ENCODE data around the gene PCDHA8.
"Not testable (repeated sequence)": the region's sequence is repeated elsewhere in the genome, so short reads cannot be mapped to it uniquely, and the experiment has no call there.

PCDHA8 gene

GRCh38 chr5:140870221-140871201 lies 29.5 kb downstream of the PCDHA8 start:
- no peak for DNase-seq

DNA sequence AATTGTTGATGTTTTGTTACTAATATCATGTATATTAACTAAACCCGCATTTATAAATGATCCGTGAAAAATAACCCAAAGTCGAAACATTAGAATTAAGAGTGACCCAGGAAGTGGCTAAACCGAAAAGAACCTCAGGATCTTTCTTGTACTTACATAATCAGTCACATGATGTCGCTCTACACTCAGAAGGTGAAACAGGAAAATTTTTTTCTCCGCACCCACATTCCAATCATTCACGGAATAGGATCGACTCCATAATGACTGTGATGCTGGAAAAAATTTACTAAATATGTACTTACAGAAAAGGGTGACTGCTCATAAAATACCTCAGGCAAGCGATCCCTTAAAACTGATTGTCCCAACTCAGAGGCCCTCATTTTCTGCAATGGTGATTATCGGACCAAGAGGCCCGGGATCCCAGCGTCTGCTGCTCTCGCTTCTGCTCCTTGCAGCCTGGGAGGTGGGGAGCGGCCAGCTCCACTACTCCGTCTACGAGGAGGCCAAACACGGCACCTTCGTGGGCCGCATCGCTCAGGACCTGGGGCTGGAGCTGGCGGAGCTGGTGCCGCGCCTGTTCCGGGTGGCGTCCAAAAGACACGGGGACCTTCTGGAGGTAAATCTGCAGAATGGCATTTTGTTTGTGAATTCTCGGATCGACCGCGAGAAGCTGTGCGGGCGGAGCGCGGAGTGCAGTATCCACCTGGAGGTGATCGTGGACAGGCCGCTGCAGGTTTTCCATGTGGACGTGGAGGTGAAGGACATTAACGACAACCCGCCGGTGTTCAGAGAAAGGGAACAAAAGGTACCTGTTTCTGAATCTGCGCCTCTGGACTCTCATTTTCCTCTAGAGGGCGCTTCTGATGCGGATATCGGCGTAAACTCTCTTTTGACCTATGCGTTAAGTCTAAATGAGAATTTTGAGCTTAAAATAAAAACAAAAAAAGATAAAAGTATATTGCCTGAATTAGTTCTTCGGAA lies 34.4 kb downstream of the PCDHA8 start, which contains the start of gene PCDHA12:
Gene PCDHA12 (plus strand): TSS at position 224 of the 981 bp plus-strand sequence. CDS start 165 bp downstream, at position 389.
- no peak for DNase-seq

- not testable (repeated sequence) for DNase-seq
Observed at GRCh38 chr5:140876541-140877261, 35.7 kb downstream of the PCDHA8 start.

DNA sequence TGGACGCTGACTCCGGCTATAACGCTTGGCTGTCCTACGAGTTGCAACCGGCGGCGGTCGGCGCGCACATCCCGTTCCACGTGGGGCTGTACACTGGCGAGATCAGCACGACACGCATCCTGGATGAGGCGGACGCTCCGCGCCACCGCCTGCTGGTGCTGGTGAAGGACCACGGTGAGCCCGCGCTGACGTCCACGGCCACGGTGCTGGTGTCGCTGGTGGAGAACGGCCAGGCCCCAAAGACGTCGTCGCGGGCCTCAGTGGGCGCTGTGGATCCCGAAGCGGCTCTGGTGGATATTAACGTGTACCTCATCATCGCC lies 36.2 kb downstream of the PCDHA8 start:
- DNase-seq, result no peak

GRCh38 chr5:140881889-140882590 lies 41.1 kb downstream of the PCDHA8 start, which contains the start of gene PCDHA13:
Gene PCDHA13 (plus strand): TSS chr5:140882124. CDS start chr5:140882269, 145 bp downstream.
- no peak for DNase-seq

GRCh38 chr5:140882591-140882899 lies 41.6 kb downstream of the PCDHA8 start:
- no peak for DNase-seq

DNA sequence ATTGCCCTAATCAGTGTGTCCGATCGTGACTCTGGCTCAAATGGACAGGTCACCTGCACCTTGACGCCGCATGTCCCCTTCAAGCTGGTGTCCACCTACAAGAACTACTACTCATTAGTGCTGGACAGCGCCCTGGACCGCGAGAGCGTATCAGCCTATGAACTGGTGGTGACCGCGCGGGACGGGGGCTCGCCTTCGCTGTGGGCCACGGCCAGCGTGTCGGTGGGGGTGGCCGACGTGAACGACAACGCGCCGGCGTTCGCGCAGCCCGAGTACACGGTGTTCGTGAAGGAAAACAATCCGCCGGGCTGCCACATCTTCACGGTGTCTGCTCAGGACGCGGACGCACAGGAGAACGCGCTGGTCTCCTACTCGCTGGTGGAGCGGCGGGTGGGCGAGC lies 42.4 kb downstream of the PCDHA8 start:
- DNase-seq, result no peak

DNA sequence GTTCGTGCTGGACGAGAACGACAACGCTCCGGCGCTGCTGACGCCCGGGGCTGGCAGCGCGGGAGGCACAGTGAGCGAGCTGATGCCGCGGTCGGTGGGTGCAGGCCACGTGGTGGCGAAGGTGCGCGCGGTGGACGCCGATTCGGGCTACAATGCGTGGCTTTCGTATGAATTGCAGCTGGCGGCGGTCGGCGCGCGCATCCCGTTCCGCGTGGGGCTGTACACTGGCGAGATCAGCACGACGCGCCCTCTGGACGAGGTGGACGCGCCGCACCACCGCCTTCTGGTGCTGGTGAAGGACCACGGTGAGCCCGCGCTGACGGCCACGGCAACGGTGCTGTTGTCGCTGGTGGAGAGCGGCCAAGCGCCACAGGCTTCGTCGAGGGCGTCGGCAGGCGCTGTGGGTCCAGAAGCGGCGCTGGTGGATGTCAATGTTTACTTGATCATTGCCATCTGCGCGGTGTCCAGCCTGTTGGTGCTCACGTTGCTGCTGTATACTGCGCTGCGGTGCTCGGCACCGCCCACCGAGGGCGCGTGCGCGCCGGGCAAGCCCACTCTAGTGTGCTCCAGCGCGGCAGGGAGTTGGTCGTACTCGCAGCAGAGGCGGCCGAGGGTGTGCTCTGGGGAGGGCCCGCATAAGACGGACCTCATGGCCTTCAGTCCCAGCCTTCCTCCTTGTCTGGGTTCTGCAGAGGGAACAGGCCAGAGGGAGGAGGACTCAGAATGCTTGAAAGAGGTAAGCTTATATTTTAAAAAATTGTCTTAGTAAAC lies 43.1 kb downstream of the PCDHA8 start:
- no peak for DNase-seq
